CD4-positive, alpha-beta T cell treated with Interferon alpha-2 for 1 hour (primary cell): ENCODE results near the gene ZFPM1.

Experiments used
- DNase-seq, 2 donors: peaks; one replicate each; pipeline ENCODE4 v3.0.0-alpha.2; 2020 to 2022

ZFPM1 gene

GRCh38 chr16:88435437-88436355 is 17.4 kb upstream of the ZFPM1 start:
- no peak for DNase-seq

GRCh38 chr16:88436796-88437195 is 16.3 kb upstream of the ZFPM1 start:
- DNase-seq = no peak

GRCh38 chr16:88437367-88437964 is 15.6 kb upstream of the ZFPM1 start:
- DNase-seq = peak; percentile 51 to 68

GRCh38 chr16:88438084-88438870 is 14.8 kb upstream of the ZFPM1 start:
- no peak for DNase-seq

- DNase-seq = no peak
These were observed 14.1 kb upstream of the ZFPM1 start for GRCh38 chr16:88439016-88439415.

- DNase-seq = no peak
These were observed 13.4 kb upstream of the ZFPM1 start for GRCh38 chr16:88439706-88440105.

- no peak for DNase-seq
These were observed 13.0 kb upstream of the ZFPM1 start for GRCh38 chr16:88440111-88440510.

- DNase-seq = no peak
These were observed 12.2 kb upstream of the ZFPM1 start for GRCh38 chr16:88440686-88441405.

GRCh38 chr16:88441460-88441859 is 11.6 kb upstream of the ZFPM1 start:
- DNase-seq = no peak

- DNase-seq = no peak
These were observed 10.7 kb upstream of the ZFPM1 start for GRCh38 chr16:88442383-88442726.

- peak; percentile 74 to 85 for DNase-seq
These were observed 10.1 kb upstream of the ZFPM1 start for GRCh38 chr16:88442727-88443576.

- DNase-seq = no peak
These were observed 8.1 kb upstream of the ZFPM1 start for GRCh38 chr16:88444826-88445582.

- no peak for DNase-seq
These were observed 7.5 kb upstream of the ZFPM1 start for GRCh38 chr16:88445583-88445960.

- DNase-seq = no peak
These were observed 7.0 kb upstream of the ZFPM1 start for GRCh38 chr16:88446061-88446460.

- DNase-seq = no peak
These were observed 6.3 kb upstream of the ZFPM1 start for GRCh38 chr16:88446736-88447135.

GRCh38 chr16:88447881-88448280 is 5.2 kb upstream of the ZFPM1 start:
- DNase-seq = no peak

GRCh38 chr16:88448461-88449266 is 4.4 kb upstream of the ZFPM1 start:
- no peak for DNase-seq

- no peak for DNase-seq
These were observed 3.9 kb upstream of the ZFPM1 start for GRCh38 chr16:88449267-88449561.

- DNase-seq = no peak
These were observed 1.2 kb upstream of the ZFPM1 start for GRCh38 chr16:88451586-88452481.
